Activated naive CD4-positive, alpha-beta T cell treated with anti-CD3 and anti-CD28 coated beads, Interleukin-2, amount 50 U/mL, for 16 hours (primary cell): ENCODE data around the gene PRMT9.

ENCODE experiments used
- DNase-seq: peaks from one replicate; pipeline ENCODE4 v3.0.0-alpha.2; 2020

The PRMT9 gene

DNA sequence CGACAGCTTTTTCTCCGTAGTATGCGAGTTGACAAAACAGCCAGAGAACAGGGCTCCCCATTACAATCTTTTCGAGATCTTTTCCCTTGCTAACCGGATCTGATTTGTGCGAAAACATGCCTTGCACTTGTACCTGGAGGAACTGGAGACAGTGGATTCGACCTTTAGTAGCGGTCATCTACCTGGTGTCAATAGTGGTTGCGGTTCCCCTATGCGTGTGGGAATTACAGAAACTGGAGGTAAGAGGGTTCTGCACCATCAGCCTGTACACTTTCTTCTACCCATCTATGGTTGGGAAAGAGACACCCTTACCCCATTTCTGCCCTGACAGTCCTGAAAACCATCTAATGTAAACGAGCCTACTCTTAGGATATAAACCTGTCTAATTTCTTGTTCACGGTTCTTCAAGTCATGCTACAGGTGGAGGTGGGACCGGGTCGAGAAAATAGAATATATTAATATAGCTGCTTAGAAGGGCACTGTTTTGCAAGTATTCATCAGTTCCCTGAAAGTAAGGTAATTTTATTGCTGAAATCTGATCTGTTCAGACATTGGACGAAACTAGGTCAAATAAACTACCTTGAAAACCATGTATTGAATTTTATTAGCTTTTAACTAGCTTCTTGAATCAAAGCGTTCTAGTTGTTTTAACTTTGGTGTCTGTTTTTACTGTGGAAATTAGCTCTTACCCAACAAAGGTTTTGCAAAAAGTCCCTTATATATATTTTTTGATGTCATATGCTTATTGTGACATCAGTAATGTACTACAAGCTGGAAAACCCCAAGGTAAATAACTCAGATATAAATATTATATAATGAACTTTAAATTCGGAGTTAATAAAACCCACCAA, 65.9 kb downstream of the PRMT9 start:
- no peak for DNase-seq

GRCh38 chr4:147617173-147617840, 66.7 kb downstream of the PRMT9 start, which contains the start of gene TMEM184C:
Gene TMEM184C (plus strand): TSS chr4:147617397. CDS start chr4:147617957, 560 bp downstream.
- DNase-seq, result peak; percentile 99

- DNase-seq, result no peak
Observed at GRCh38 chr4:147616849-147617172, 67.2 kb downstream of the PRMT9 start.

- DNase-seq, result no peak
Observed at GRCh38 chr4:147610686-147611085, 73.3 kb downstream of the PRMT9 start.

DNA sequence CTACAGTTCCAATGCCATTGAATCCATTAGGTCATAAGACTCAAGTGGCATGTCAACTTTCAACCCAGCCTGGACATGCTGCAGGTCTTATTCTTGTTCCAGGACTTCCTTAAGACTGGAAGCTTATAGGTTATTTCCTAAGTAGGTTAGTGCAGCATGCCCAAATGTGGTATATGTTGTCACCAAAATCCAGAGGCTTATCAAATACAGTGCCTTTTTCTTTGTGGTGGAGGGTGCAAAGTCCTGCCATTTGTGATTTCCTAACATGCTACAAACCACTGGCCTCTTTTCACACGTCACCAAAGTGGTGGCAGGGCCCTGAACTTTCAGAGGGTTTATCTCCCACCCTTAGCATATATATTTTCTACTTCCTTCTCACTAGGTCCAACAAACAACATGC, 76.5 kb downstream of the PRMT9 start:
- DNase-seq, result no peak

GRCh38 chr4:147605499-147605898, 78.5 kb downstream of the PRMT9 start:
- no peak for DNase-seq

GRCh38 chr4:147599769-147600168, 84.2 kb downstream of the PRMT9 start:
- no peak for DNase-seq

- no peak for DNase-seq
Observed at GRCh38 chr4:147599206-147599605, 84.8 kb downstream of the PRMT9 start.

GRCh38 chr4:147597561-147597960, 86.4 kb downstream of the PRMT9 start:
- no peak for DNase-seq

DNA sequence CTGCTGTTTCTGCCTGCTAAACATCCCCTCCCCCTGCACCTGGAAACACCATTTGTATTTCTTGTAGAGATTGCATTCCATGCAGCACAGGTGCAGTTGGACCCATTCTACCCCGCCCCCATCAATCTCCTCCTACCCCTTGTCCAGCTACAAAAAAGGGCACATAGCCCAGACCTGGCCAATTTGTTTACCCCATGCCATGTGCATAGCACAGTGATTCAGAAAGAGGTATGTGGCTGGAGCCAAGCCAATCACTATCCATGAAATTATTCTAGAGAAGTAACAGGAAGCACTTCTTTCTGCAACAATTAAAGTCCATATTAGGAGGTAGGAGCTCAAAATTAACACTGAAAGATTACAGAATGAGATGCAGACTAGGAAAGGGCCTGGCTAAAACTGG, 87.0 kb downstream of the PRMT9 start:
- DNase-seq, result no peak

- DNase-seq, result no peak
Observed at GRCh38 chr4:147596377-147596776, 87.6 kb downstream of the PRMT9 start.

DNA sequence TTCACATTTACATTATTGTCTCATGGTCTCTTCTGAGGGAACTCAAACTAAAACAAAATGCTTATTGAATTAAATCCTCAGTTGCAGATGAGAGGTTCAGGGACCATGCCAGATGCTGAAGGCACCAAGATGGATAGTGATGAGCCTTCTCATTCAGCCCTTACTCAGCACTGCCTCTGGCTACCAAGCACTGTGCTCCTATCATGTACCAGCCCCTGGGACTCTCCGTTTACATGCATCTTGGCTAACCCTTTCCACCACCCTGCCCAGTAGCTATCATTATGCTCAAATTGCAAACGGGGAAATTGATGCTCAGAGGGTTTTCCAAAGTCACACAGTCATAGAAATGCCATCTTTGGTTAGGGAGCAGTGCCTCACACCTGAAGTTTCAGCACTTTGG, 89.4 kb downstream of the PRMT9 start:
- no peak for DNase-seq

DNA sequence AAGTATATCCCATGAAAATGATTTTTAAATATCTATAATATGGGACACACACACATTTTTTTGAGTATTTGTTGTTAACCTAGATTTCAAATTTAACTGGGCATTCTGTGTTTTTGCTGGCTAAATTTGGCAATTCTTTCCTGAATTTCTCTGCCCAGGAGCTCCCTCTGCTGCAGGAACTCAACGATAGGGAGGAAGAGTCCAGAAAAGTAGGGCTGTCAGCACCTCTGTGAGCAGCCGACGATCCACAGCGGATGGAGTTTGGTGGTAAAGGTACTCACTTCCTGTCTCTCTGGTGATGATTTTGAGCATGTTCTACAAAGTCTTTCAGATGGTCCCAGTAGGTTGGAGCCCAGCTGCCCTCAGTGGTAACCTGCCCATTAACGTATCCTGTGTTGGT, 89.9 kb downstream of the PRMT9 start:
- DNase-seq, result no peak

- DNase-seq, result no peak
Observed at GRCh38 chr4:147591106-147591505, 92.9 kb downstream of the PRMT9 start.

DNA sequence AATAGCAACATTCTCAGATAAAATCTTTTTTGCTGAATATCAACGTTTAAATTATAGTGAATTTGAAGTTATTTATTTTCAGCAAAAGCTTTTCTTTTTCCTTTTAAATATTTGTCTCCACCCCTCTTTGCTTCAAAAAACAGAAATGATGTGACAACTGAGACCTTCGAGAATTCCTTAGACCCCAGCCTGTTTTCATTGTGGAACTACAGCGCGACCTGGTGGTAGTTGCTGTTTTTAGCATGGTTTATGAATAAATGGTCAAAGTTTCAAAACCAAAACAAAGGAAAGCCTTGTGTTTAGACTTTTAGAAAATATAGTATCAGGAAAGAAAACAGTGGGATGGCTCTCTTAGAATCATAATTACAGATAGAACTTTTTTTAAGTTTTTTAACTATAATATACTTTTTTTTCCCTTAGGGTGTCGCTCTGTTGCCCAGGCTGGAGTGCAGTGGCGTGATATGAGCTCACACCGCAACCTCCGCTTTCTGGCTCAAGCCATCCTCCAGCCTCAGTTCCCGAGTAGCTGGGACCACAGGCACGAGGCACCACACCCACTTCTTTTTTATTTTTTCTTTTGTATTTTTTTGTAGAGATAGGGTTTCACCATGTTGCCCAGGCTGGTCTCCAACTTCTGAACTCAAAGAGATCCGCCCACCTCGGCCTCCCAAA, 93.6 kb downstream of the PRMT9 start:
- DNase-seq, result peak; percentile 29

DNA sequence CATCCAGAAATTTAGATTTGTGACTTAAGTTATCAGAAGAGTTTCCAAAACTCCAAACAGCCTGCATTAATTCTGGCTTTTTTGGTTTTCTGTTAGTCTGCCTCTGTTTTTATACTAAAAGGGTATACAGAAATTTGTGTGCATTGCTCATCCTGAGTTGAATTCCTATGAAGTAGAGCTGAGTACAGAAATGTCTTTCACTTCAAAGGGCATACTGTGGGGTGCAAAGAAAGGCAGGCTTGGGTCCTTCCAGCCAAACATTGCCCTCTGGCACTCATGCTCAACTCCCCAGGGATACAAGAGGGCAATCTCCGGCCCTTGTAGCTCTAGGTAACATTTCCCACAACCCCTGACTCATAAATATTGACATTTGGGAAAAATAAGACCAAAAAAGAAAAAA, 94.4 kb downstream of the PRMT9 start:
- no peak for DNase-seq
